Endometrium (tissue), 2 donors: ENCODE data around the gene GUCD1.
"Not testable (repeated sequence)": the region's sequence is repeated elsewhere in the genome, so short reads cannot be mapped to it uniquely, and the experiment has no call there.

ENCODE experiments used
- FAIRE-seq: peaks from 2 replicates; lab custom pipeline; 2012; peaks lifted over from hg19 to GRCh38; lab: Jason Lieb, UNC
- donor health status: control.
- donor health status: control.

Gene GUCD1

DNA sequence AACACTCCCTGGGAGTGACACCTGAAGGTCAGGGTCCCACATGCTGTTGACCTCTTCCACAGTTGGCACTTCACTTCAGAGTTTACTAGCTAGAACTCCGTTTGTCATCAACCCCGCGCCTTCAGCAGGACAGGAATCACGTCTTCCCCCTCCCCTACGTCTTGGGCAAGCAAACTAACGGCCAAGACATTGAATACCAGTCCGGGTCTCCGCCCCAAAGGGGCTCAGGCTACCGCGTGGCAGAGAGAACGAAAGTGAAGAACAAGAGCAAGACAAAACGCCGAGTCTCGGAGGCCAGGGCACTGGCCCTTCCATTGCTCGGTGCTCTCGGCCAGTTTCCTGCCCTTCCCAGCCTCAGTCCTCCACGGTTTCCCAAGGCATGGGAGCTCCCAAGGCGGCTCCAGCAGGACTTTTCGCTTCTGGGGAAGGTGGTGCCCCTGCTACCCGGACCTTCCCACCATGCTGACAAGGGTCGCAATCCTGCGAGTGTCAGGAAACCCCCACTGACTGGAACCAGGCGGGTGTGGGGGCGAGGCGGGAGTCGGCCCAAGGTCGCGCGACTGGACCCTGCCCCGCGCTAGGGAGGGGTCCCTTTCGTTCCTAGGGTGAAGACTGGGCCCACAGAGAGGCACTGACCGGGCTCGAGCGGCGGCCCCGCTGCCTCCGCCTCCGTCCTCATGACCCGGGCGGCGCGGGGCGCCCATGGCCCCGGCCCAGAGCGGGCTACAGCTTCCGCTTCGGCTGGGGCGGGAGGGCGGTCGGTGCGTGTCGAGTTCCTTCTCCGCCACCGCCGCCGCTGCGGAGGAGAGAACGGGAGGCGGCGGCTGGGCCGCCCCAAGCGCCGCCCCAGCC, at the start of gene GUCD1:
TSS of gene GUCD1 (minus strand) at position 826 of the 852 bp plus-strand sequence. CDS start at position 679, 147 bp downstream.
- FAIRE-seq = no peak

DNA sequence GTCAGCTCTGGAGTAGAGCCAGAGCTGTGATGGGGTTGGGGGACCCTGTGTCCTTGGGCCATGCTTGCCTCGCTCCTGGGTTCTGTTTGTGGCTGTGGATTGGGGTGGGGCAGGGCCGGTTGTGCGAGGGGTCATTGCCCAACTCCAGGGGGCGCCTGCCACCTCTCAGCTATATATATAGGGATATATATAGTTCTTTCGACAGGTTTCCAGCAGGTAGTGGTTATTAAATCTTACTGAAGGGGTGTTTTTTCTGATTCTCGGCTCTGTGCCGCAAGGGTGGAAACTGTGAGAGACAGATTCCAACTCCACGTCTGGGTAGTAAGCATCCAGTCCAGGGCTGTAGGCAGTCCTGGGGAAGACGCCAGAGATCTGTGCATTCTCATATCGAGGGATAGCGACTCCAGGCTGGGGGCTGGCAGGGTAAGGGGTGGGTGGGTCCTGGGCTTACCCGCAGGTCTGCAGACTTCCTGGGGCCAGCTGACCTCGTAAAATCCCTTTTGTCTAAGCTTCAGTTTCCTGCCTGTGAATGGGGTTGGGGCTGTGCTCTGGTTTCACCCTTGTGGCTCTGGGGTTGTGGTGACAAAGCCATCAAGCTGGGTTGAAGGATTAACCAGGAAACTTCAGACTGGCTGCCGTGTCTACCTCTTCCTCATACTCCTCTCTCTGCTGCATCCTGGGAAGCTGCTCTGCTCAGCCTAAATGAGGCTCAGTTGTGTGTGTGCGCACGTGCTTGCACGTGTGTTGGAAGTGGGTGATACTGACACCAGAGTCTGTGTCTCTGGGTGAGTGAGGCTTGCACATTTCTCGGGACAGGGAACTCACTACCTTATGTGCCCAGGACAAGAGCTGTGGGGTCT, 49.1 kb upstream of the GUCD1 start:
- FAIRE-seq = not testable (repeated sequence)

DNA sequence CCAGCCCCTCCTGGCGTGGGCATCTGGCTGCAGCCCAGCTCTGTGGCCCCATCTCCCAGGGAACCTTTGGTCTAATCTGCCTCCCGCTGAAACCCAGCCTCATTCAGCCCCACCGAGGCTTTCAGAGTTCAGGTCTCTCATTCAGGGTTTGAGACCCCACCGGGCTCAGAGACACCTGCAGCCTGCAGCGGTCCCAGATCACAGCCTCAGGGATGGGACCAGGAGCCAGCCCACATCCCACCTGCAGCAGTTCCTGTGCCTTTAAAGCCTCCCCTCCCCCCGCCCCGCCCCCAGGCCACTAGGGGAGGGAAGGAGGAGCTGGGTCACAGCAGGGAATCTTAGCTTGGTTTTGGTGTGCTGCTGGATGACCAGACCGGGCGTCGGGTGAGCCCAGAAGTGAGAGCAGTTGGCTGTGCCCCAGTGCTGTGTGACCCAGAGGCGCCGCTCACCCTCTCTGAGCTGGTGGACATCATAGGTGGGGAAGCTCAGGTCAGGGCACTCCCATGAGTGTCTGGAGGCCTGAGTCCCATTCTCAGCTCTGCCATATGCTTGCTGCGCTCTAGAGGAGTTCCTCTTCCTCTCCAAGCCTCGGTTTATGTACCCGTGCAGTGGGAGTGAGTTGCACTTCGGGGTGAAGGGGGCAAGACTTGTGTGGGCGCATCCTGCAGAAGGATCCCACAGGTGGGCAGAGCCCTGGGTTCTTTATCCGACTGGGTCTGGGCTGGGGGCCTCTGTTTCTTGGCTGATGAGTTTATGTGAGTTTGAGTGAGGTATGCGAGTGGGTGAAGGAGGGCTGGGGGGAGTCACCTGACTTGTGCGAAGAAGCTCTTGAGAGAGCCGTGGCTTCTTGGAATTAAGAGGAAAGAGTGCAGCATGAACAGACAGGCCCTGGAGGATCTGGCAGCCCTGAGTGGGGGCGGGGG, 48.2 kb upstream of the GUCD1 start, which contains the start of gene GGT1:
TSS of gene GGT1 (plus strand) at position 347 of the 923 bp plus-strand sequence. CDS start 7,889 bp downstream, outside the sequence.
- FAIRE-seq = not testable (repeated sequence)

DNA sequence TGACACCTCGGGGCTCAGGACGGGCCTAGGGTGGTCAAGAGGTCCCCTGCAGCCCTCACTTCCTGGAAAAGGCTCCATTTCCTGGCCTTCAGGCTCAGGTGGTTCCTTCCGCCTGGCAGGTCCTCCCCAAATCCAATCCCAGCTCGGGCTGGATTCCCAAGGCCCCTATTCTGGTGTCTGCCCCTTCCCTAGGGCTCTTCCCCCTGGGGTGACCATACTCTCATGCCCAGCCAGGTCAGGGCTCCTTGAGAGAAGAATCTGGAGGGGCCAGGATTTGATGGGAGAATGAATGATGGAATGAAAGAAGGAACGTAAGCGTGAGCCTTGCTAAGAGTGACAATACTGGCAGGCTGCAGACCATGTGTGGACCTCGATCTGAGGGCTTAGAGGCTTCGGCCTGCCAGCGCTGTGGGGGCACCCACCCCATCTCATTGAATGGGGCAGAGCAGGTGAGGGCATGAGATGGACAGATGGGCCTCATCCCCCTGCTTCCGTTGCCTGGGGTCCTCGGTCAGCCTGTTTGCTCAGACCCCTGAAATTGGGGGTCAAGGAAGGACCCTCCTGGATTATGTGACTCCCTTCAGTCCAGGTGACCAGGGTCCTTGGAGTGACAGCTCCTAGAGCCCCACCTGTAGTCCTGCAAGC, 47.3 kb upstream of the GUCD1 start:
- FAIRE-seq = not testable (repeated sequence)

DNA sequence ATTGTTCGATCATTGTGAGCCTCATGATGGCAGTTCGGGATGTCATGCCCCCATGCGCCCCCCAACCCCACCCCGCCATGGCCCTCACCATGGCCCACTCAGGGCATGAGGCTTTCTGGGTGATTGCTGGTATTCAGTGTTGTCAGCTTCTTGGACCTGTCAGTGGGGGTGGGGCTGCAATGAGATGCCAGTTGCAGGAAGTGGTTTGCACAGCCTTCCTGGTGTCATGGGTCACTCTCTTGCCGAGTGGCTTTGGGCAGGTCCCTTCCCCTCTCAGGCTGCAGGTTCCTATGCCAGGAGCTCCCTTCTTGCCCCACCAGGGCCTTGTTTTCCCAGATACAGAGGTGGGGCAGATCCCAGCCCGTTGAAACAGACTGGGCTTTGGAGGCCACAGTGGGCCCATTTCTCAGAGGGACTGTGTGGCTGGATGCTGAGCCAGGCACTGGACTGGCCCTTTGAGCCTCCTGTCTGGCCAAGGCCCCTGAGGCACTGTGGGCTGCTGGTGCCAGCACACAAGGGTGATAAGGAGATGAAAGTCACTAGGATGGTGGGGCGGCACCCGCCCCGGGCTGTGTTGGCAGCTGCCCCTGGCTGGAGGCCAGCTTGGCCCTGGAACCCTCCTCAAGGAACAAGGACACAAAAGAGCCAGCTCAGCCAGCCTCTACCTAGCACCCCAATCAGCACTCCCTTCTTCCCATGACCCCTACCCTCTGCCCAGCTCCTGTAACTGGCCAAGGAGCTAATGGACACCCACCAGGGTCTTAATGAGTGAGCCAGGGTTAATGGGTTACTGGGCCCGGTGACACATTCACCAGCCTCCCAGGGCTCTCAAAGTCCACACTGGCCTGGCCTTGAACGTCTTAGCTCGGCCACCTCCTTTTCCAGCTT, 46.5 kb upstream of the GUCD1 start:
- no peak for FAIRE-seq

DNA sequence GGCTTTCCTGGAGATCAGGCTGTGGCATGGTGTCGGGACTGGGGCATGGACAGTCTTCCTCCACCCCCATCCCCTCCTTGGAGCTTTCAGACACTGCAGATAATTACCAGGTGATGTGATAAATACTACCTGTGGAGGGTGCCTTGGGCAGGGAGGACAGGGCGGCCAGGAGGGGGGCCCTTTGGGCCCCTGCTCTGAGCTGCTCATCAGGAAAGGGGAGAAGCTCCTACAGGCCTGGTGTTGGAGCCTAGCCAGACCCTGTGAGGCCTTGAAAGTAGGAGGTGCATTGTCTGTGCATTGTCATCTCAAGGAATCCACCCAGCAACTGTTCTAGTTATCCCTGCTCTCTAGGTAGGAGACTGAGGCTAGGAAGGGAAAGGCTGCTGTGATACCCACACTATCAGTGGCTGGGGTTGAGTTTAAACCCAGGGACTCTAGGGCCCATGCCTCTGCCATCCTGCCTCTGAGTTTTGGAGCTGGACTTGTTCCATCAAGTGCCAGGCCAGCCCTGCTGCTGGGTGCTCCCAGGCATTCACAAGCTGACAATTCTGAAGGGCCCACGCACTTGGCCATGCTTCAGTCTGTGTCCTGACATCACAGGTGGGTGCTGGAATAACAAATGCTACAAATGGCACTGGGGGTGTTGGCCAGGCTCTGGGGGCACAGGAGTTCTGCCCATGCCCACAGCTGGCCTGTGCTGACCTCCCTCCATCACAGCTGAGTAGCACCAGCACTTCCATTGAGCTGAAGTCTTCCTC, 45.2 kb upstream of the GUCD1 start:
- not testable (repeated sequence) for FAIRE-seq

DNA sequence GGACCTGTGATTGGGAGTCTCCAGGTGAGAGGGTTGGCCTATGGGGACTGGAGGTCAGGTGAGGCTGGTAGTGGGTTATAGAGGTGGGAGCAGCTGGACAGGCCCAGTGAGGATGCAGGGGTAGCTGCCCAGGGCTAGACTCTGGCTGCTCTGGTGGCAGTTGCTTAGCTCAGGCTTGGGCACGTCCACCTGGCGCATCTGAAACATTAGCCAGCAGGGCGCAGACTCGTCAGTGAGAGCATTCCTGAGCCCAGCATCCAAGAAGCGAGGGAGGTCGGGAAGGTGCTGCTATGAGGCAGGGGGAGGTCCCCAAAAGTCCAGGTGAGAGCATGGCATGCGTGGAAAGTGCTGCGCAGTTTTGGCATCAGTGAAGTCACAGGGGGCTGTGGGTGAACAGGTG, 44.6 kb upstream of the GUCD1 start:
- no peak for FAIRE-seq

DNA sequence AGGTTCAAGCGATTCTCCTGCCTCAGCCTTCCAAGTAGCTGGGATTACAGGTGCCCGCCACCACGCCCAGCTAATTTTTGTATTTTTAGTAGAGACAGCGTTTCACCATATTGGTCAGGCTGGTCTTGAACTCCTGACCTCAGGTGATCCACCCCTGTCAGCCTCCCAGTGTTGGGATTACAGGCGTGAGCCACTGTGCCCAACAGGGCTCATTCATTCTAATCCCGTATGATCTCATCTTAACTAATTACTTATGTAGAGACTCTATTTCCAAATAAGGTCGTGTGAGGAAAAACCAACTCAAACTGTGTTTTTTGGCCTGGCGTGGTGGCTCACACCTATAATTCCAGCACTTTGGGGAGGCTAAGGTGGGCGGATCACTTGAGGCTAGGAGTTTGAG, 42.1 kb upstream of the GUCD1 start:
- FAIRE-seq = not testable (repeated sequence)

DNA sequence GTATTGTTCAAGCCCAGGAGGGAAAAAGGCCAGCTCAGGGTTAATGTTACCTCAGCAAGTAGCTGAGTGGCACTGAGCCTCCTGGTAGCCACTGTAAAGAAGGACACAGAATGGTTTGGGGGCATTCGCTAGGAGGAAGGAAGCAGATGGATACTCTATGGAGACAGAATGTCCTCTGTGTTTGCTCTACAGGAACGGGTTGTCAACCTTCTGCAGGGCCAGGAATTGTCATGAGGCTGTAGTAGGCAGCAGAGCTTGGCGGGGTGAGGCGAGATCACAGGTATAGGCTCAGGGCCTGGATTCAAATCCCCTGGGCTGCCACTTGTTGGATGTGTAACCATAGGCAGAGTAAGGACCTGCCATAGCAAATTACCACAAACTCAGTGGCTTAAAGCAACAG, 40.9 kb upstream of the GUCD1 start:
- no peak for FAIRE-seq

DNA sequence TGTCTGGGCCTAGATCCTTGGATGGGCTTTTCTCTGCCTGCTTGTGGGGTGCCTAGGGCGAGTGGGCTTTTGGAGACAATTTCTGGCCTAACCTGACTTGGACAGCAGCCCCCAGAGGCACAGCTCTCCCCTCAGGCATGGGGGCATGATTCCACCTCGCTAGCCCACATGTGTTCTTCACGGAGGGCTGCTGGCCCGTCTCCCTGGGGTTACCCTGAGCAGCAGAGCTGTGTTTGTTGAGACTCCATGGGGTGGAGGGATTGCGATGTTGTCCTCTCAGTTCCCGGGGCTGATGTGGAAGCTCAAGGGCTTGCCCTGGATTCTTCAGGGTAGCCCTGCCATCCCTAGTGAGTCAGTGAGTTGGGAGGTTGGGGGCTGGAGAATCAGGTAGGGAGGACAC, 40.3 kb upstream of the GUCD1 start:
- FAIRE-seq = no peak

DNA sequence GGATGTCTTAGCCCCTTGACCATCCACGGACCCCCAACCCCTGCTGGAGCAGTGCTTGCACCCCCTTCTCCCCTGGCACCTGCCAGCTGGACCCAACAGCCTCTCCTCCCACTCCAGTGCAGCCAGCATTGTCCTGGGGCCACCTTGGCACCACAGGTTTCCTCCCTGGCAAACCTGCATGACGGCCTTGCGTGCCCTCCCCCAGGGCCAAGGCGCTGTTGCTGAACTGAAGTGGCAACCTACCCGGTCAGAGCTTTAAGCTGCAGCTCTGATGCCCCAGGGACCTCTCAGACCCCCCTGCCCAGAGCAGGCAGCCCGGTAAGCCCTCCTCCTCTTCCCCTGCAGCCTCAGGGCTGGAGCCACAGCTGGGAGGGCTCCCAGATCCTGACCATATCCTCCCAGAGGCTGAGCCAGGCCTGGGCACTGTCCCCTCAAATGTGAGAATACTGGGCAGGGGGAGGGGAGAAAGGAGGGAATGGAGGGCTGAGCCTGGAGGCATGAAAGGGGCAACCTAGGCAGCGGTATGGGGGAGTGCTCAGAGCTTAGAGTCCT, 39.7 kb upstream of the GUCD1 start:
- no peak for FAIRE-seq

DNA sequence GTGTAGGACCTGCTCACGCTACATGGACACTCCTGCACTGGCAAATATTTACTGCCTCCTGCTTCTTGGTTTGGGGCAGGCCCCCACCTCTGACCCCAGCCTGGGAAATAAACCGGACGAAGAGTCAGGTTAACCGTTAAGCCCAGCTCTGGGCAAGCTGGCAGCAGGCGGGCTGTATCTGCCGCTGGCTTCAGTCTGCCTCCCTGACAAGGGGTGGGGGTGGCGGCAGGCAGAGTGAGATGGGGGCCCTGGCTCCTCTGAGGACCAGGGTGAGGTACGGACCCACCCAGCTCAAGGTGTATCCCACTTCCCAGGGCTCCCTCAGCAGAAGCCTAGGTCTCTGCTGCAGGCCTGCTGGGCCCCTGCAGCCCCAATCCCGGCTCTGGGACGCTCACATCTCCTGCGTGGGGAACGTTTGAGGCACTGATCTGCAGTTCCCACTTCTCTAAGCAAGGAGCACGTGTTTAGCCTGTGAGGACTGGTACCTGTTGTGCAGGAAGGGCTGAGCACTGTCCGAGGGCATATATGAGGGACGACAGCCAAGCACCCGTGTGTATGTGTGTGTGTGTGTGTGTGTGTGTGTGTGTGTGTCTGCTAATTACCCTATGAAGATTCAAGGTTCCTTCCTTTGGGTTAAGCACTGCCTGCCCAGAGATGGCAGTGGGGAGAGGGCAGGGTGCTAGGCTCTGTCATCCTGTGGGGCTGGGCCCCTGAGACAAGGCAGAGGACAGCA, 39.1 kb upstream of the GUCD1 start:
- FAIRE-seq = no peak

DNA sequence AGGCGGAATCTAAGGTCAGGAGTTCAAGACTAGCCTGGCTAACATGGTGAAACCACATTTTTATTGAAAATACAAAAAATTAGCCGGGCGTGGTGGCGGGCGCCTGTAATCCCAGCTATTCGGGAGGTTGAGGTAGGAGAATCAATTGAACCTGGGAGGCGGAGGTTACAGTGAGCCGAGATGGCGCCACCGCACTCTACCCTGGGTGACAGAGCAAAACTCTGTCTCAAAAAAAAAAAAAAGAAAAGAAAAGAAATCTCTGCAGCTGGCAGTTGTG, 38.6 kb upstream of the GUCD1 start:
- not testable (repeated sequence) for FAIRE-seq

DNA sequence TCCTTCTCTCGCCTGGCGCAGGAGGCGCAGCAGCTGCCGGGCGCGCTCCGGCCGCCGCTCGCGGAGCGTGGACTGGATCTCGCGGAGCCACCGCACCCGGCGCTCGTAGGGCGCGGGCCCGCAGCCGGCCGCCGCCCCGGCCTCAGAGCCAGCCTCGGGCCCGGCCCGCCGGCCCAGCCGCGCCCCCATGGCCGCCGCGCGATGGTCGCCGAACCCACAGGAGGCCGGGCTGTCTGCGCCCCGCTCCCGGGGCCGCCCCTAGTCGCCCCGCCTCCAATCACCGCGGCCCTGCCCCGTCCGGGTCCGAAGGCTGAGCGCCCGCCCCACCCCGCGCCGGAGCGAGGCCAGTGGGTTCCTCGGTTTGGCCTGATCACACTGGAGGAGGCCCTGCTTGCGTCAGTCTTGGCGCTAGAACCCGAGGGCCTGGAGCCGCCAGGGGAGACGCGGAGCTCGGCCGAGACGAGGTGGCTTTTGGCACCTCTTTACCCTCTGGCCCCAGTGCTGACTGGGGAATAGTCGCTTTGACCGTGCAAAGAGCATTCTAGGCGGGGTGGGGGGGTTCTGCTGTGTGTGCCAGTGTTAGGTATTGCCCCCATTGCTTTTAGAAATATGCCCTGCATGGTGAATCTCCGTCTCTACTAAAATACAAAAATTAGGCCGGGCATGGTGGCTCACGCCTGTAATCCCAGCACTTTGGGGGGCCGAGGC, 38.1 kb upstream of the GUCD1 start, which contains the start of gene LRRC75B:
TSS of gene LRRC75B (minus strand) at position 223 of the 708 bp plus-strand sequence. CDS start at position 189, 34 bp downstream.
- FAIRE-seq = no peak

DNA sequence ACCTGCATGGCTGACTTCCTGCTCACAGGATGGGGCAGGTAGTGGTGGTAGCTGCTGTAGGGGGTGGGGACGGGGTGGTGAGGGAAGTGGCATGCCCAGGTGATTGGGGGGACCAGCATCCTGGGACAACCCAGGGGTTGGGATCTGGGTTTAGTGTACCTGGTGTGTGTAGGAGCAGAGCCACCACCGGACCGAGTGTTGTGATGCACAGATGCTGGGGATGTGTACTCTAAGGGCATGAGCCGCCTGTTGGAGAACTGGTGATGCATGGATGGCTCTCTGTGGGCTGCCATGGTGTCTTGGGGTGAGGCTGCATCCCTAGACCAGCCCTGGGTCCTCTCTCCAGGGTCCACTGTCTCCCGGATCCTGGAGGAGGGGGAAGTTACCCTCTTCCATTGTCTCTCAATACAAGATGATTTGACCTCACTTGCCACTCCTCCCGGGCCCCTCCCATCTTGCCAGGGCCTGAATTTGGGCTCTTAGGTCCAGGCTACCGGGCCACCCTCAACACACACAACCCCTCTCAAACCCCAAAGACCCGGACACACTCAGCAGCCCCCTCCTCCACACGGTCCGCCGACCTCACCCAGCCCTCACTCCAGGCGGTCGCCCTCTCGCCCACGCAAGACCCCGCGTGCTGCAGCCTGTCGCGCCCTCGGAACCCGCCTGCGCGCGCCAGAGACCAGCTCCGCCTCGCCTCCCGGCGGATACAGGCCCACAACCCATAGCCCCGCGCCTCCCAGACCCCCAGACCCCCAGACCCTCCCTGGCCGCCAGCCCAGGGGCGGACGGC, 37.3 kb upstream of the GUCD1 start:
- no peak for FAIRE-seq

DNA sequence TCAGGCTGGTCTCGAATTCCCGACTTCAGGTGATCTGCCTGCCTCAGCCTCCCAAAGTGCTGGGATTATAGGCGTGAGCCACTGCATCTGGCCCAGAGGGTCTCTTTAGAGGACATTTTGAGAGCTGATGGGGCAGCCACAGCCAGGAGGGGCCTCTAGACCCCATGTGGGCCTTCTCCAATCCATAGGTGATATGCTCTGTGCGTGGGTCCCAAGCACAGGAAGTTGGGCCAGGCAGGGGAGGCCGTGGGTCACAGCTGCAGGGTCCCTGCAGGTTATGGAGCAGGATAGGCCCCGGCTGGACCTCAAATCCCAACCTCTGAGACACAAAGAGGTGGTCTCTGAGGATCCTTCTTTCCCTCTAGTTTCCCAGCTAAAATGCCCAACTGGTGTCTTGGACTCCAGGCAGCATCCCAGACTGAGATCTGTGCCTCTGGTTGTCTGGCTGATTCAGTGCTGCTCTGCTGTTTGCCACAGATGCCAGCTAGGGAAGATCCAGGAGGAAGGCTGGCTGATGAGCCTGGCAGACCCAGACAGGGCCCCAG, 36.4 kb upstream of the GUCD1 start:
- FAIRE-seq = no peak
